B cell (primary cell): ENCODE data around the gene INKA2. TPM values are rescaled to one million over a fixed set of nuclear protein-coding genes. Genes with fewer than 3 reads are reported as not detected.

Experiments
- ATAC-seq: fragments of 200-7000 bp; cut with Tn5 transposase; one replicate; pipeline ENCODE4 v1.10.0; 2021; ENCODE audit warnings: low read depth, mild to moderate bottlenecking, moderate number of reproducible peaks, moderate library complexity
- CTCF ChIA-PET: fragments of 350-600 bp; sonication (Branson Sonifier 250); formaldehyde crosslinking; loops from one replicate; lab custom pipeline; 2021; ENCODE audit warnings: antibody characterized with exemption, inconsistent platforms; lab: Charles Lee
- POLR2A ChIA-PET: fragments of 350-600 bp; sonication (Branson Sonifier 250); formaldehyde crosslinking; loops from one replicate; lab custom pipeline; 2021; ENCODE audit warnings: antibody characterized with exemption; lab: Charles Lee
- DNase-seq: peaks from one replicate; pipeline ENCODE4 v3.0.0; 2013
- H2AFZ ChIP-seq: 2 replicates; pipeline ENCODE4 v1.6.1; 2012; ENCODE audit warnings: mild to moderate bottlenecking, low read depth, low read length; ENCODE audit not compliant: insufficient read depth, poor library complexity, severe bottlenecking
- H3K27ac ChIP-seq, 2 donors: 1 replicate in 1 of 2; 2 replicates in 1 of 2; pipeline ENCODE4 v1.5.1; 2012 to 2013; ENCODE audit warnings: low read length in 2 of 2, mild to moderate bottlenecking in 2 of 2, moderate library complexity in 1 of 2
- H3K27me3 ChIP-seq, 4 experiments: fragments of 200-600 bp in 1 of 4; sonication (generic) in 1 of 4; replicated peaks in 1 of 4; 1 replicate in 2 of 4; 2 replicates in 2 of 4; pipeline versions ENCODE4 v1.6.1 to v1.7.0; 2013 to 2016; ENCODE audit warnings: low read length in 3 of 4, mild to moderate bottlenecking in 2 of 4, mixed read lengths in 1 of 4, moderate library complexity in 1 of 4; ENCODE audit not compliant: insufficient read depth in 4 of 4, control insufficient read depth in 3 of 4; ENCODE audit errors: control extremely low read depth in 1 of 4
- H3K36me3 ChIP-seq, 2 experiments: replicated peaks in 1 of 2; 1 replicate in 1 of 2; 2 replicates in 1 of 2; pipeline versions ENCODE4 v1.6.1 to v1.7.1; 2013; ENCODE audit warnings: low read length in 1 of 2; ENCODE audit not compliant: insufficient read depth in 2 of 2, control insufficient read depth in 1 of 2; ENCODE audit errors: control extremely low read depth in 1 of 2, extremely low read depth in 1 of 2
- H3K4me1 ChIP-seq, 2 donors: fragments of 200-600 bp in 1 of 2; sonication (generic) in 1 of 2; 1 replicate in 1 of 2; 2 replicates in 1 of 2; pipeline versions ENCODE4 v1.5.1 to v1.6.1; 2013 to 2017; ENCODE audit warnings: low read length in 2 of 2; ENCODE audit not compliant: control insufficient read depth in 2 of 2, insufficient read depth in 2 of 2
- H3K4me2 ChIP-seq: replicated peaks from 2 replicates; pipeline ENCODE3; 2012; ENCODE audit warnings: mild to moderate bottlenecking, low read depth, low read length; ENCODE audit not compliant: poor library complexity, severe bottlenecking
- H3K4me3 ChIP-seq, 5 experiments: fragments of 200-600 bp in 1 of 5; sonication (generic) in 1 of 5; 1 replicate in 3 of 5; 2 replicates in 2 of 5; pipeline versions ENCODE4 v1.5.1 to v1.7.0; 2011 to 2016; ENCODE audit warnings: low read length in 4 of 5, mild to moderate bottlenecking in 4 of 5, low read depth in 2 of 5, control low read depth in 1 of 5, moderate library complexity in 1 of 5; ENCODE audit not compliant: insufficient read depth in 1 of 5; ENCODE audit errors: control extremely low read depth in 1 of 5, extremely low read depth in 1 of 5
- H3K79me2 ChIP-seq: fragments of 200-600 bp; sonication (generic); one replicate; pipeline ENCODE4 v1.6.0; 2016; ENCODE audit warnings: low read length; ENCODE audit not compliant: control insufficient read depth, insufficient read depth
- H3K9ac ChIP-seq: fragments of 200-600 bp; sonication (generic); 2 replicates; pipeline ENCODE4 v1.6.1; 2017; ENCODE audit warnings: mild to moderate bottlenecking, low read length, moderate library complexity
- H3K9me3 ChIP-seq, 3 donors: one replicate each; pipeline versions ENCODE4 v1.6.1 to v1.7.1; 2013; ENCODE audit warnings: low read length in 2 of 3; ENCODE audit not compliant: control insufficient read depth in 2 of 3, insufficient read depth in 1 of 3; ENCODE audit errors: control extremely low read depth in 1 of 3
- H4K20me1 ChIP-seq: 2 replicates; pipeline ENCODE4 v1.6.0; 2012; ENCODE audit warnings: mild to moderate bottlenecking, low read length; ENCODE audit not compliant: insufficient read depth, control insufficient read depth, poor library complexity, severe bottlenecking
- H3K27ac Mint-ChIP-seq: one replicate; pipeline ENCODE4 v1.8.0; 2021; ENCODE audit warnings: mixed read lengths
- H3K27me3 Mint-ChIP-seq: one replicate; pipeline ENCODE4 v1.8.0; 2021; ENCODE audit warnings: mixed read lengths
- H3K4me1 Mint-ChIP-seq: one replicate; pipeline ENCODE4 v1.8.0; 2021; ENCODE audit warnings: mixed read lengths
- H3K4me3 Mint-ChIP-seq: one replicate; pipeline ENCODE4 v1.8.0; 2021; ENCODE audit warnings: mixed read lengths
- H3K9me3 Mint-ChIP-seq: one replicate; pipeline ENCODE4 v1.8.0; 2022; ENCODE audit warnings: mixed read lengths; ENCODE audit not compliant: insufficient read depth
- CTCF ChIP-seq: fragments of 200-600 bp; IDR thresholded peaks from one replicate; pipeline ENCODE4 v1.8.0; 2022; ENCODE audit warnings: antibody characterized with exemption, mild to moderate bottlenecking
- EZH2 ChIP-seq: IDR thresholded peaks from 2 replicates; pipeline ENCODE4 v1.6.1; 2012; ENCODE audit warnings: borderline replicate concordance, low read depth, mild to moderate bottlenecking, moderate library complexity, low read length; ENCODE audit not compliant: insufficient read depth, poor library complexity, severe bottlenecking
- WGBS: methylation state at CpG from one replicate; pipeline ENCODE4 v1.1.5; 2013; ENCODE audit warnings: missing lambda C conversion rate; ENCODE audit not compliant: insufficient coverage; 5-methylcytosine and 5-hydroxymethylcytosine counted together
- intact Hi-C: fragments of 100-400 bp; cut with micrococcal nuclease; formaldehyde crosslinking; loops from one replicate; pipeline ENCODE4 v1.10.0; 2022
- polyA plus RNA-seq: library from polyadenylated mRNA; depleted of rRNA; stranded (reverse); fragments of >200 nt; gene quantifications from 2 replicates; pipeline ENCODE4 v1.2.3, GENCODE V29; 2012
- total RNA-seq, 2 donors: library from RNA; stranded (reverse); fragments of 120-200 nt in 1 of 2; gene quantifications; 1 replicate in 1 of 2; 2 replicates in 1 of 2; pipeline versions ENCODE4 v1.2.3 to v1.2.4, GENCODE V29; 2013 to 2022

The INKA2 gene
- total and polyA plus RNA-seq, 2 donors (not counting 1 experiment from before 2014, with no cell fraction given): 0.67 to 6.4 TPM

- Histone ChIP-seq H3K4me2 (no peak overlapping the region), H3K9me3 (no peaks in the 10 kb centered on the region), H3K27me3 (peaks cover 0 to 8% (median 1%) of the 10 kb centered on the region in 4 experiments), H3K27ac (no peak overlapping the region), H3K9ac (no peak overlapping the region), H3K4me1 (peaks cover 0 to 5% of the 10 kb centered on the region in 2 donors), H4K20me1 (no peaks in the 10 kb centered on the region), H3K79me2 (no peaks in the 10 kb centered on the region), H3K4me3 (no peak overlapping the region), H2AFZ (no peak overlapping the region), H3K36me3 (no peaks in the 10 kb centered on the region)
- Mint-ChIP-seq H3K4me3 (no peak overlapping the region), H3K27ac (no peak overlapping the region), H3K4me1 (peaks cover 2% of the 10 kb centered on the region), H3K27me3 (no peaks in the 10 kb centered on the region), H3K9me3 (no peaks in the 10 kb centered on the region)
- CTCF ChIA-PET: interaction anchor here (1.6 kb wide), 1 partner anchor 16 kb away, joined by 16 read pairs; no protein-coding TSS in a partner anchor
- intact Hi-C loops: no loop called here
- POLR2A ChIA-PET: no interaction called here
- ATAC-seq (no peak), DNase-seq (no peak)
- 100% methylated on average over 2 of the region's 6 CpGs for WGBS
- TF ChIP-seq CTCF: no peak
- TF ChIP-seq EZH2: no peak
Measured at GRCh38 chr1:111731956-111732355, 7.2 kb downstream of the INKA2 start.

DNA sequence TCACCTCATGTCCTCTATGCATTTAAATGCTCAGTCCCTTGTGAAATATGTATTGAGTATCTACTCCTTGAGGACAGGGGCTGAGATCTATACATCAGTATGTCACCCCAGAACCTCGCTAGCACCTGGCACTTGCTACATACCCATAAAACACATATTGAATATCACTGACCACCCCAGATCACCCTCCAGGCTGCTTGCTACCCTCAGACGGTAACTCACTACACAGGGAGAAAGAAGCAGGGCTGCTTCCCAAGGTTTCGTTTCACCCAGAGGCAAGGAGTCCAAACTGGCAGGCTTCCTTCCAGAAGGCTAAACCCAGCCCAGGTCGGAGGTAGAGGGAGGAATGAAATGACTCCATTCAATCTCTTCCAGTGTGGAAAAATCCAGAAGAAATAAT lies 8.5 kb downstream of the INKA2 start:
- H3K4me3 ChIP-seq: no peak overlapping the region
- H3K9me3 Mint-ChIP-seq: no peaks in the 10 kb centered on the region
- WGBS: 90% methylated on average over 2 of the region's 4 CpGs
- H2AFZ ChIP-seq: no peak overlapping the region
- H3K4me2 ChIP-seq: no peak overlapping the region
- H3K27ac Mint-ChIP-seq: no peak overlapping the region
- H3K27ac ChIP-seq: no peak overlapping the region
- DNase-seq (no peak), ATAC-seq (no peak)
- intact Hi-C loops: no loop called here
- no peaks in the 10 kb centered on the region for H3K79me2 ChIP-seq
- H3K9ac ChIP-seq: no peak overlapping the region
- peaks cover 0 to 5% of the 10 kb centered on the region in 2 donors for H3K4me1 ChIP-seq
- peaks cover 2% of the 10 kb centered on the region for H3K4me1 Mint-ChIP-seq
- no peak overlapping the region for H3K4me3 Mint-ChIP-seq
- H3K27me3 ChIP-seq: no peaks in the 10 kb centered on the region
- H4K20me1 ChIP-seq: no peaks in the 10 kb centered on the region
- no peak for TF ChIP-seq CTCF
- TF ChIP-seq EZH2: no peak
- POLR2A ChIA-PET: no interaction called here
- no peaks in the 10 kb centered on the region for H3K9me3 ChIP-seq
- CTCF ChIA-PET: interaction anchor here (1.6 kb wide), 1 partner anchor 15 kb away, joined by 16 read pairs; no protein-coding TSS in a partner anchor
- no peaks in the 10 kb centered on the region for H3K27me3 Mint-ChIP-seq
- H3K36me3 ChIP-seq: no peaks in the 10 kb centered on the region
